ENCODE data around the gene TGFBR3.

The TGFBR3 gene

DNA sequence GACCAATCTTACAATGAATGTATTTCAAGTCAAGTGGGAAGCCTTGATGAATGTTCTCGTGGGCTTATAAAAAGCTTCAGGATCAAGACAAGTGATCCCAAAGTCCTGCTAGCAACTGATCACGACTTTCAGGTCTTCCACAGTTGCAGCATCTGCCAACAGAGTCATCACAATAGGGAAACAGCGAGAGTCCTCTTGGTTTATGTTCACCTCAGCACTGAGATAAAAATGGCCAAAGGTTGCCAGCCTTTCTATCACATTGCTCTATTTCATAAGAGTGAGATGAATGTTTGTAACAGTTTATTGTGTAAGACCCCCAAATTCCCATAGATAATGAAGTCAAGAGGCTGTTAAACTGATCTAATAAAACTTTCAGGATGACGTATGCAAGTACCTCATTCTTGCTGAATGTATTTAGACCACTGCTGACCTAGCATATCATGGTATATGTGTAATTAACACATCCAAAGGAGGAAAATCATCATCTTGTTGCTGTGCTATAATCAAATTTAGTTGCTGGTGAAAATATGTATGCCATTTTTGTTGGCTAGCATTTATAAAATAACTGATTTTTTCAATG, 150.6 kb downstream of the TGFBR3 start:
- no peak overlapping the region for H3K27ac ChIP-seq (ENCODE audit: low read length)
- no peaks in the 10 kb centered on the region for H3K9me3 ChIP-seq (ENCODE audit: insufficient read depth, low read length)
- H2AFZ ChIP-seq (ENCODE audit: low read depth, low read length): no peak overlapping the region
- TF ChIP-seq, protein P1, sequence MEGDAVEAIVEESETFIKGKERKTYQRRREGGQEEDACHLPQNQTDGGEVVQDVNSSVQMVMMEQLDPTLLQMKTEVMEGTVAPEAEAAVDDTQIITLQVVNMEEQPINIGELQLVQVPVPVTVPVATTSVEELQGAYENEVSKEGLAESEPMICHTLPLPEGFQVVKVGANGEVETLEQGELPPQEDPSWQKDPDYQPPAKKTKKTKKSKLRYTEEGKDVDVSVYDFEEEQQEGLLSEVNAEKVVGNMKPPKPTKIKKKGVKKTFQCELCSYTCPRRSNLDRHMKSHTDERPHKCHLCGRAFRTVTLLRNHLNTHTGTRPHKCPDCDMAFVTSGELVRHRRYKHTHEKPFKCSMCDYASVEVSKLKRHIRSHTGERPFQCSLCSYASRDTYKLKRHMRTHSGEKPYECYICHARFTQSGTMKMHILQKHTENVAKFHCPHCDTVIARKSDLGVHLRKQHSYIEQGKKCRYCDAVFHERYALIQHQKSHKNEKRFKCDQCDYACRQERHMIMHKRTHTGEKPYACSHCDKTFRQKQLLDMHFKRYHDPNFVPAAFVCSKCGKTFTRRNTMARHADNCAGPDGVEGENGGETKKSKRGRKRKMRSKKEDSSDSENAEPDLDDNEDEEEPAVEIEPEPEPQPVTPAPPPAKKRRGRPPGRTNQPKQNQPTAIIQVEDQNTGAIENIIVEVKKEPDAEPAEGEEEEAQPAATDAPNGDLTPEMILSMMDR (IDR thresholded peaks at IDR 0.05; ENCODE audit: low read depth, low read length): no peak
- no peak for TF ChIP-seq EZH2phosphoT487 (IDR thresholded peaks at IDR 0.05; ENCODE audit: low read depth)
- no peaks in the 10 kb centered on the region for H3K79me2 ChIP-seq (ENCODE audit: low read length)
- no peak overlapping the region for H3K4me3 ChIP-seq (ENCODE audit: low read length)
- no peaks in the 10 kb centered on the region for H4K20me1 ChIP-seq (ENCODE audit: insufficient read depth, low read length)
- H3K9ac ChIP-seq (ENCODE audit: low read length): no peak overlapping the region
- H3K4me2 ChIP-seq (ENCODE audit: low read length): 0 out of 2 replicates have a peak overlapping the region, but pooled peaks have one; percentile 2
- H3K36me3 ChIP-seq (replicated peaks; ENCODE audit: low read depth, low read length): no peaks in the 10 kb centered on the region
- no peaks in the 10 kb centered on the region for H3K27me3 ChIP-seq (ENCODE audit: low read depth, low read length)
- H3K4me1 ChIP-seq (ENCODE audit: low read length): peaks cover 52% of the 10 kb centered on the region

DNA sequence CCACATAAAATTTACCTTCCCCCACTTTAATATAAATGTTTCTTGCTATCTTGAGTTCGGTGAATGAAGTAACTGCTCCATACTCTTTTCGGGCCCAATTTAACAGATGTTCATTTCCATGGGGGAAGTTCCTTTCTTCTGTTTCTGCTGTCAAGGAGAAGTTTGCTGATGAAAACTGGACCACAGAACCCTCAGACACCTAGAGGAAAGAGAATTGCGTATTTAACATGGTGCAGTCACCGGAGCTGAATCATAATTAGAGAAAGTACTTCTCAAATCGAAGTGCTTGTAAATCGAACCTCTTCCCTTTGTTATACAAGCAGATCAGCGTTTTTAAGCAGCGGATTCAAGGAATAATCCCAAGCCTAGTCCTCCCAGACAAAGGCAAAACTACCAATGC, 151.2 kb downstream of the TGFBR3 start:
- Histone ChIP-seq H3K9me3 (ENCODE audit: insufficient read depth, low read length) (no peaks in the 10 kb centered on the region), H3K79me2 (ENCODE audit: low read length) (no peaks in the 10 kb centered on the region), H2AFZ (ENCODE audit: low read depth, low read length) (no peak overlapping the region), H3K4me3 (ENCODE audit: low read length) (no peak overlapping the region), H3K9ac (ENCODE audit: low read length) (no peak overlapping the region), H3K27me3 (ENCODE audit: low read depth, low read length) (no peaks in the 10 kb centered on the region), H3K27ac (ENCODE audit: low read length) (no peak overlapping the region), H3K4me1 (ENCODE audit: low read length) (peaks cover 58% of the 10 kb centered on the region), H3K36me3 (replicated peaks; ENCODE audit: low read depth, low read length) (no peaks in the 10 kb centered on the region), H3K4me2 (ENCODE audit: low read length) (no peak overlapping the region), H4K20me1 (ENCODE audit: insufficient read depth, low read length) (no peaks in the 10 kb centered on the region)
- TF ChIP-seq, protein P1 (IDR thresholded peaks at IDR 0.05; ENCODE audit: low read depth, low read length): no peak
- no peak for TF ChIP-seq EZH2phosphoT487 (IDR thresholded peaks at IDR 0.05; ENCODE audit: low read depth)

DNA sequence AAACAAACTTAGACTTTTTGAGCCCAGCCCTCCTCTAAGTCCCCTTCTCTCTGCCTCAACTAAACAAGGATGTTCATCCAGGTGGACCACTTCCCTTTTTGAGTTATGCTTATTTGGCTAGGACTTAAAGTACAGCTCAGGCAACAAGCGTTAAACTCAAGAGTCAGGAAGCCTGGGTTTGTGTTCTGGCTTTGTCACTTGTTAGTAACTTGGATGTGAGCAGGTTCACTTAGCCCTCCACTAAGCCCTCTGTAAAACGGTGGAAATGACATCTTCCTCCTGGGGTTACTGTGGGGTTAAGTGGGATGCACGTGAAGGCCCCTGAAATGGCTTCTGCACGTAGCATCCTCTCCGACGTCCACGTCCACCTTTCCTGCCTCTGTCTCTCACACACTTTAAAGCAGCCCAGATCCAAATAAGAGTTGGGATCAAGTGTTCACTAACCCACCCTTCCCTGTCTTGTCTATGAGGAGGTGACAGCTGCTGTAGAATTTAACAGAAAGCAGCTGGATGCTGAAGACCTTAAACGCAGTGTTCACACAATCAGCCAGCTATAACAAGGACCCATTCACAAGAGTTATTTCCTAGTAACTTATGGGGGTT, 152.7 kb downstream of the TGFBR3 start:
- Histone ChIP-seq H2AFZ (ENCODE audit: low read depth, low read length) (no peak overlapping the region), H3K79me2 (ENCODE audit: low read length) (no peaks in the 10 kb centered on the region), H3K4me1 (ENCODE audit: low read length) (peaks cover 60% of the 10 kb centered on the region), H3K9me3 (ENCODE audit: insufficient read depth, low read length) (no peaks in the 10 kb centered on the region), H3K27ac (ENCODE audit: low read length) (no peak overlapping the region; the same call in 1 of the 2 replicates), H4K20me1 (ENCODE audit: insufficient read depth, low read length) (no peaks in the 10 kb centered on the region), H3K27me3 (ENCODE audit: low read depth, low read length) (no peaks in the 10 kb centered on the region), H3K9ac (ENCODE audit: low read length) (no peak overlapping the region), H3K36me3 (replicated peaks; ENCODE audit: low read depth, low read length) (no peaks in the 10 kb centered on the region), H3K4me3 (ENCODE audit: low read length) (no peak overlapping the region), H3K4me2 (ENCODE audit: low read length) (peak overlapping the region; percentile 94; the same call in 1 of the 2 replicates)
- TF ChIP-seq, protein P1 (IDR thresholded peaks at IDR 0.05; ENCODE audit: low read depth, low read length): no peak
- no peak for TF ChIP-seq EZH2phosphoT487 (IDR thresholded peaks at IDR 0.05; ENCODE audit: low read depth)

DNA sequence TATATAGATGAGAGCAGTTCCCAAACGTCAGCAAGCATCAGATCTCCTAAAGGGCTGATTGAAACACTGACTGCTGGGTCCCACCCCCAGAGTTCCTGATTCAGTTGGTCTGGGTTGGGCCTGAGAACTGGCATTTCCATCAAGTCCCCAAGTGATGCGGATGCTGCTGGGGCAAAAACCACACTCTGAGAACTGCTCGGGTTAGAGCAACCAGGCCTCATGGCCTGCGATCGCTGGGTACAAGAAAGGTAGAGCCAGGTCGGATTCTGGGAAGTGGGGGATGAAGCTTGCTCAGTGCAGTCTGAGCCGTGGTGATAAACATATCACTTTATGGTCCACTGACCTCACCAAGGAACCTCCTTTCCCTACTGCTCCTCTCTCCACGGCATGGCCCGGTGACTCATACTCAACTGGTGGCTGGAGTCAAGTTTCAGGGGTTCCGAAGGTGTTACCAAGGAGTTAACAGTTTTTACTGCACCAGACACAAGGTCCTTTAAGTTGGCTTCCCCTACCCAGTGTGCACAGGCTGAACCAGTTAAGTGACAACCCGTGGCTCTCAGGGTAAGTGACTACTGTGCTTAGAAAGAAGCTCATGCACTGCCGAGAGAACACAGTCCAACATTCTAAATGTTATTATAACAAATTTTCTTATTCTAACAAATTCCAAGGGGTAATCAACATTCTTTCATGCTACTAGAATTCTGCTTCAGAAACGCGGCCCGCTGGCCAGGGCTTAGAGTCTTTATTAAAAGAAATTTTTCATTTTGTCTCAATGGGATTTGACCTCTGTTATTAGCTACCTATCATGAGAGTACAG, 153.5 kb downstream of the TGFBR3 start:
- Histone ChIP-seq H2AFZ (ENCODE audit: low read depth, low read length) (peak overlapping the region; percentile 51; the same call in 1 of the 2 replicates), H3K27ac (ENCODE audit: low read length) (peak overlapping the region; percentile 56), H3K9ac (ENCODE audit: low read length) (peak overlapping the region; percentile 50; the same call in 1 of the 2 replicates), H3K4me2 (ENCODE audit: low read length) (peak overlapping the region; percentile 94), H3K4me1 (ENCODE audit: low read length) (peaks cover 60% of the 10 kb centered on the region), H4K20me1 (ENCODE audit: insufficient read depth, low read length) (no peaks in the 10 kb centered on the region), H3K9me3 (ENCODE audit: insufficient read depth, low read length) (no peaks in the 10 kb centered on the region), H3K4me3 (ENCODE audit: low read length) (peak overlapping the region; percentile 73), H3K36me3 (replicated peaks; ENCODE audit: low read depth, low read length) (no peaks in the 10 kb centered on the region), H3K79me2 (ENCODE audit: low read length) (no peaks in the 10 kb centered on the region), H3K27me3 (ENCODE audit: low read depth, low read length) (no peaks in the 10 kb centered on the region)
- no peak for TF ChIP-seq EZH2phosphoT487 (IDR thresholded peaks at IDR 0.05; ENCODE audit: low read depth)
- TF ChIP-seq, protein P1 (IDR thresholded peaks at IDR 0.05; ENCODE audit: low read depth, low read length): no peak

All from OCI-LY3 (cell line).